Measurements from ENCODE around the gene ZNF76.

ZNF76 gene

DNA sequence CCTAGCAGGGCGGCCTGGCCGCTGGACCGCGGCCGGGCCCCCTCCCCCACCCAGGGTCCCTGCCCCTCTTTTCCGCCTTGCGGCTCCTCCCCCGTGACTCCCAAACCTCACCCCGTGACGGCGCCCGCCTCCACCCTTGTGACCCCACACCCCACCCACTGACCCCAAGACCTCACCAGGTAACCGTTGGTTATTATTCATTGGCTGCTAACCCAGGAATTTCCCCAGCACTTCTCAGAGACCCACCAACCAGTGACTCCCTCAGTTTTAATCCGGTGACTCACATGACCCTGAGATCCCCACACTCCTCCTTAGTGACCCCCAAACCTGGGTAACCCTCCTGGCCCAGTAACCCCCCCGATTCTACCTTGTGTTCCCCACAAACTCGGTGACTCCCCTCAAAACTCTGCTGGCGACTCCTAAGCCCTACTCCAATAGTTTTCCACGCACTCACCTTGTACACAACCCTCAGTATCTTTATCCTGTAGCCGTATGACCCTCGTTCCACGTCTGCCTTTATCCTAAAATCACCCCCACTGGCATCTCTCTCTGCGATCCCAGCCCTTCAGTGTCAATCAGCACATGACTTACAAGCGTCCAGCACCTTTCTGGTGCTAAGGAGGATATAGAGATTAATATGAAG lies 534 bp downstream of the ZNF76 start:
- no peaks in the 10 kb centered on the region for H3K9me3 ChIP-seq
- peaks cover 27 to 32% of the 10 kb centered on the region in 2 experiments for H3K4me1 ChIP-seq (ENCODE audit: control insufficient read depth in 1 of 2, insufficient read depth in 1 of 2, low read depth in 1 of 2, low read length in 1 of 2)
- H3K4me3 ChIP-seq (ENCODE audit: low read depth in 1 of 2, low read length in 1 of 2) = peak overlapping the region; percentile 87 to 96
- no peaks in the 10 kb centered on the region for H3K36me3 ChIP-seq
- H3K27ac ChIP-seq = peak overlapping the region; percentile 85
- no peaks in the 10 kb centered on the region for H3K27me3 ChIP-seq
- TF ChIP-seq CTCF (IDR thresholded peaks at IDR 0.05) = no peak

DNA sequence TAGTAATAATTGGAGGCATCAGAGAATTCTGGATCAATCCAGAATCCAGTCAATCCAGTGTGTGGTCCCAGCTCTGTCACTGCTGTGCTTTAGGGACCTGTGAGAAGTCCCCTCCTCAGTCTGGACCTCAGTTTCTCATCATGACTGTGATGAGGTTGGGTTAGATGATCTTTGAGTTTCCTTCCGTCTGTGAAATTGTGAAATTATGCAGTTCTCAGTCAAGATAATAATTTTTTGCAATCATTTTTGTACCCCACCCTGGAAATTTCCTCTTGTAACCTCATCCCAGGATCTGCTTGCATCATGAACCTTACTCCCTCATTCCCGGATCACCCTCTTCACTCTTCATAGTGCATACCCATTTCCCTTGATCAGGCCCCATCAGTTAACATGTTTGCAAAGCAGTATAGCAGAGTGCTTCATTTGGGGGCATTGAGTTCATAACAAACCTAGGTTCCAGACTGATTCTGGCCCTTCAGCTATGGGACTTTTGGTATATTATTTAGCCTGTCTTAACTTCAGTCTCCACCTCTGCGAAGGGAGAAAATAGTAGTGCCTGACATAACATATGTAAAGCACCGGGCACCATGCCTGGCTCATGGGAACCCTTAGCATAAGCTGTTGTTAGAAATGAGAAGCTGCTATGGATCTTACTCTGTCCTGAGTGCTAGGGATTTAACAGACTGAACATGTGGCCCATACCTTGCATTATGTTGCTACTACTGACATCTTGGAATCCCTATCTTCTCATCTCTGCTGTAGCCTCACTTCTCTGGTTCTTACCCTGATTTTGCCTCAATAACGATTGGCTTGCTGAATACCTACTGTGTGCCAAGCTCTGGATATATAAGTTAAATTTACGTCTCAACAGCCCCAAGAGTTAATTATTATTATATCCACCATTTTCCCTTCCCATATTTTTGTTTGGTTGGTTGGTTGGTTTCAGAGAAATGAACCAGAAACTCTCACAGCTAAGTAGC lies 1.3 kb downstream of the ZNF76 start:
- no peaks in the 10 kb centered on the region for H3K27me3 ChIP-seq
- no peaks in the 10 kb centered on the region for H3K9me3 ChIP-seq
- H3K36me3 ChIP-seq = no peaks in the 10 kb centered on the region
- H3K4me1 ChIP-seq (ENCODE audit: control insufficient read depth in 1 of 2, insufficient read depth in 1 of 2, low read depth in 1 of 2, low read length in 1 of 2) = peaks cover 27 to 32% of the 10 kb centered on the region in 2 experiments
- H3K4me3 ChIP-seq (ENCODE audit: low read depth in 1 of 2, low read length in 1 of 2) = no peak overlapping the region
- TF ChIP-seq CTCF (IDR thresholded peaks at IDR 0.05) = no peak
- H3K27ac ChIP-seq = peak overlapping the region; percentile 85

DNA sequence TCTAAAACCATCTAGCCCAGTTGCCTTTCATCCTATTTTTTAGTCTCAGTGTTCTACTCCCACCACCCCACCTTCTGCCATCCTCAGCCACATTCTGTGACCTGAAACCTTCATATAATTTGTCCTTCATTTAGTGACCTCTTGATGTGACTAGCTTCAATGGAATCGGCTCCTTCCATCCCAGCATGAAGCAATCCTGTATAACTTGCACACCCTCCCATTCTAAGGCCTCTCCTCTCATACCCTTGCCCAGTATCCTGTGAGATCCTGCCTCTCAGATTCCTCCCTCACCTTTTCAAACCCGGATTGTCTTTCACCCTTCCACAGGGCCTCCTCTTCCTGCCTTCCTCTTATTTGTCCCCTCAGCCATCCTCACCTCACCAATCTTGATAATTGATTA lies 3.1 kb downstream of the ZNF76 start:
- Histone ChIP-seq H3K27ac (no peak overlapping the region), H3K36me3 (no peaks in the 10 kb centered on the region), H3K4me3 (ENCODE audit: low read depth in 1 of 2, low read length in 1 of 2) (no peak overlapping the region), H3K9me3 (no peaks in the 10 kb centered on the region), H3K27me3 (no peaks in the 10 kb centered on the region), H3K4me1 (ENCODE audit: control insufficient read depth in 1 of 2, insufficient read depth in 1 of 2, low read depth in 1 of 2, low read length in 1 of 2) (peaks cover 21 to 25% of the 10 kb centered on the region in 2 experiments)
- TF ChIP-seq CTCF (IDR thresholded peaks at IDR 0.05) = no peak

GRCh38 chr6:35264550-35265274 lies 5.2 kb downstream of the ZNF76 start:
- H3K9me3 ChIP-seq = no peaks in the 10 kb centered on the region
- H3K4me3 ChIP-seq (ENCODE audit: low read depth in 1 of 2, low read length in 1 of 2) = no peak overlapping the region
- peaks cover 9 to 11% of the 10 kb centered on the region in 2 experiments for H3K4me1 ChIP-seq (ENCODE audit: control insufficient read depth in 1 of 2, insufficient read depth in 1 of 2, low read depth in 1 of 2, low read length in 1 of 2)
- no peak for TF ChIP-seq CTCF (IDR thresholded peaks at IDR 0.05)
- H3K36me3 ChIP-seq = no peaks in the 10 kb centered on the region
- H3K27ac ChIP-seq = no peak overlapping the region
- H3K27me3 ChIP-seq = no peaks in the 10 kb centered on the region

DNA sequence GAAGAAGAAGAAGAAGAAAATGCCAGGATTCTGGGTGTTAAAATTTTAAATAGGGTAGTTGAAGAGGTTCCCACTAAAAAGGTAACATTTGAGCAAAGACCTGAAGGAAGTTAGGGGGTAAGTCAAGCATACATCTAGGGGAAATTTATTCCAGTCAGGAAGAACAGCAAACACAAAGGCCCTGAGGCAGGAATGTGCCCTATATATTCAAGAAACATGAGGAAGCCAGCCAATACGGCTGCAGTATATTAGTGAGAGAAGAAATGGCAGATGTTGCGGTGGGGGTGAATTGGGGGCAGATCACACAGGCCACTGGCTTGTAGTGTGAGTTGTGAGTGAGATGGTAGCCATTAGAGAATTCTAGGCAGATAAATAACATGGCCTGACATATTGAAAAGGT lies 6.0 kb downstream of the ZNF76 start:
- Histone ChIP-seq H3K4me3 (ENCODE audit: low read depth in 1 of 2, low read length in 1 of 2) (no peak overlapping the region), H3K9me3 (no peaks in the 10 kb centered on the region), H3K27ac (no peak overlapping the region), H3K27me3 (no peaks in the 10 kb centered on the region), H3K4me1 (ENCODE audit: control insufficient read depth in 1 of 2, insufficient read depth in 1 of 2, low read depth in 1 of 2, low read length in 1 of 2) (peaks cover 2 to 3% of the 10 kb centered on the region in 2 experiments), H3K36me3 (no peaks in the 10 kb centered on the region)
- no peak for TF ChIP-seq CTCF (IDR thresholded peaks at IDR 0.05)

All from neutrophil (primary cell).